ENCODE data around the gene STYX.
A peak's percentile ranks its signal among the peaks of the same experiment; 100 is the strongest.
"Not testable (repeated sequence)": the region's sequence is repeated elsewhere in the genome, so short reads cannot be mapped to it uniquely, and the experiment has no call there.

Gene STYX

GRCh38 chr14:52727509-52727908, 2.5 kb upstream of the STYX start:
- DNase-seq = not testable (repeated sequence)

- DNase-seq = not testable (repeated sequence)
Observed at GRCh38 chr14:52729035-52729434, 931 bp upstream of the STYX start.

GRCh38 chr14:52729585-52729924, 411 bp upstream of the STYX start:
- no peak for DNase-seq

GRCh38 chr14:52730709-52731111, 744 bp downstream of the STYX start:
- peak; percentile 14 for DNase-seq

GRCh38 chr14:52733824-52734223, 3.9 kb downstream of the STYX start:
- DNase-seq = no peak

- DNase-seq = no peak
Observed at GRCh38 chr14:52735921-52736489, 6.0 kb downstream of the STYX start.

GRCh38 chr14:52738409-52738808, 8.4 kb downstream of the STYX start:
- DNase-seq = no peak

GRCh38 chr14:52740751-52741150, 10.8 kb downstream of the STYX start:
- DNase-seq = no peak

- DNase-seq = no peak
Observed at GRCh38 chr14:52741865-52742264, 11.9 kb downstream of the STYX start.

- no peak for DNase-seq
Observed at GRCh38 chr14:52748647-52749292, 18.8 kb downstream of the STYX start.

- DNase-seq = no peak
Observed at GRCh38 chr14:52755607-52756316, 25.8 kb downstream of the STYX start.

GRCh38 chr14:52759145-52759544, 29.2 kb downstream of the STYX start:
- no peak for DNase-seq

- DNase-seq = not testable (repeated sequence)
Observed at GRCh38 chr14:52762923-52763322, 33.0 kb downstream of the STYX start.

- DNase-seq = no peak
Observed at GRCh38 chr14:52767058-52767833, 37.3 kb downstream of the STYX start.

GRCh38 chr14:52769887-52770286, 39.9 kb downstream of the STYX start:
- DNase-seq = no peak

GRCh38 chr14:52776816-52777215, 46.9 kb downstream of the STYX start:
- no peak for DNase-seq

- no peak for DNase-seq
Observed at GRCh38 chr14:52778702-52779101, 48.7 kb downstream of the STYX start.

GRCh38 chr14:52780893-52781292, 50.9 kb downstream of the STYX start:
- DNase-seq = no peak

- no peak for DNase-seq
Observed at GRCh38 chr14:52781629-52782028, 51.7 kb downstream of the STYX start.

- no peak for DNase-seq
Observed at GRCh38 chr14:52783206-52783605, 53.2 kb downstream of the STYX start.

- DNase-seq = no peak
Observed at GRCh38 chr14:52786887-52787286, 56.9 kb downstream of the STYX start.

GRCh38 chr14:52789118-52789517, 59.2 kb downstream of the STYX start:
- DNase-seq = no peak

- no peak for DNase-seq
Observed at GRCh38 chr14:52790011-52790755, 60.2 kb downstream of the STYX start.

All from fibroblast of skin of abdomen (primary cell).